ENCODE data around the gene ZNF146.

DNA sequence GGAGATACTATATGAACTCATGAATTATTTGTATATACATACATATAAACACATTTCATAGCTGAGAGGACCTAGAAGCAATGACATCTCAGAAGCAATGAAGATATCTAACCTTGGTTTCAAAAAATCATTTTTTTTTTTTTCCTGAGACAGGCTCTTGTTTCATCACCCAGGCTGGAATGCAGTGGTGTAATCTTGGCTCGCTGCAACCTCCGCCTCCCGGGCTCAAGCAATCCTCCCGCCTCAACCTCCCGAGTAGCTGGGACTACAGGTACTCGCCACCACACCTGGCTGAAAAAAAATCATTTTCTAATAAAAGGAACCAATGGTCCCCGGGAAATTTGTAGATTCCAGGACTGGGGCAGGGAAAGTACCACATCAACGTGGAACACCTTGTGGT, 4.4 kb upstream of the ZNF146 start:
- TF ChIP-seq, protein P1, sequence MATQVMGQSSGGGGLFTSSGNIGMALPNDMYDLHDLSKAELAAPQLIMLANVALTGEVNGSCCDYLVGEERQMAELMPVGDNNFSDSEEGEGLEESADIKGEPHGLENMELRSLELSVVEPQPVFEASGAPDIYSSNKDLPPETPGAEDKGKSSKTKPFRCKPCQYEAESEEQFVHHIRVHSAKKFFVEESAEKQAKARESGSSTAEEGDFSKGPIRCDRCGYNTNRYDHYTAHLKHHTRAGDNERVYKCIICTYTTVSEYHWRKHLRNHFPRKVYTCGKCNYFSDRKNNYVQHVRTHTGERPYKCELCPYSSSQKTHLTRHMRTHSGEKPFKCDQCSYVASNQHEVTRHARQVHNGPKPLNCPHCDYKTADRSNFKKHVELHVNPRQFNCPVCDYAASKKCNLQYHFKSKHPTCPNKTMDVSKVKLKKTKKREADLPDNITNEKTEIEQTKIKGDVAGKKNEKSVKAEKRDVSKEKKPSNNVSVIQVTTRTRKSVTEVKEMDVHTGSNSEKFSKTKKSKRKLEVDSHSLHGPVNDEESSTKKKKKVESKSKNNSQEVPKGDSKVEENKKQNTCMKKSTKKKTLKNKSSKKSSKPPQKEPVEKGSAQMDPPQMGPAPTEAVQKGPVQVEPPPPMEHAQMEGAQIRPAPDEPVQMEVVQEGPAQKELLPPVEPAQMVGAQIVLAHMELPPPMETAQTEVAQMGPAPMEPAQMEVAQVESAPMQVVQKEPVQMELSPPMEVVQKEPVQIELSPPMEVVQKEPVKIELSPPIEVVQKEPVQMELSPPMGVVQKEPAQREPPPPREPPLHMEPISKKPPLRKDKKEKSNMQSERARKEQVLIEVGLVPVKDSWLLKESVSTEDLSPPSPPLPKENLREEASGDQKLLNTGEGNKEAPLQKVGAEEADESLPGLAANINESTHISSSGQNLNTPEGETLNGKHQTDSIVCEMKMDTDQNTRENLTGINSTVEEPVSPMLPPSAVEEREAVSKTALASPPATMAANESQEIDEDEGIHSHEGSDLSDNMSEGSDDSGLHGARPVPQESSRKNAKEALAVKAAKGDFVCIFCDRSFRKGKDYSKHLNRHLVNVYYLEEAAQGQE (IDR thresholded peaks at IDR 0.05; ENCODE audit: insufficient read depth in 1 of 2, low read depth in 2 of 2, low read length in 2 of 2) = no peak
- TF ChIP-seq POLR2AphosphoS5 (IDR thresholded peaks at IDR 0.05; ENCODE audit: low read depth, low read length) (no peak), TAF1 (IDR thresholded peaks at IDR 0.05; ENCODE audit: borderline replicate concordance, insufficient read depth, low read length) (no peak), SIN3A (IDR thresholded peaks at IDR 0.05; ENCODE audit: borderline replicate concordance, insufficient read depth, low read length) (no peak)
